Activated CD4-positive, alpha-beta memory T cell treated with anti-CD3 and anti-CD28 coated beads, Interleukin-2, amount 10 ng/mL, durations not matched to agents 7 days and 5 days (primary cell): ENCODE results near the gene TBC1D25. TPM values are rescaled to one million over a fixed set of nuclear protein-coding genes. Genes with fewer than 3 reads are reported as not detected.
"Not testable (repeated sequence)": the region's sequence is repeated elsewhere in the genome, so short reads cannot be mapped to it uniquely, and the experiment has no call there.

Experiments used
- CTCF ChIA-PET: fragments of 350-600 bp; sonication (Branson Sonifier 250); formaldehyde crosslinking; loops from one replicate; lab custom pipeline; 2021; ENCODE audit warnings: antibody characterized with exemption, inconsistent platforms; lab: Charles Lee
- POLR2A ChIA-PET: fragments of 350-600 bp; sonication (Branson Sonifier 250); formaldehyde crosslinking; loops from one replicate; lab custom pipeline; 2021; ENCODE audit warnings: antibody characterized with exemption; lab: Charles Lee
- DNase-seq: peaks from one replicate; pipeline ENCODE4 v3.0.0-alpha.2; 2020
- H3K27ac Mint-ChIP-seq: one replicate; pipeline ENCODE4 v1.8.0; 2021; ENCODE audit warnings: mild to moderate bottlenecking, mixed read lengths
- H3K27me3 Mint-ChIP-seq: one replicate; pipeline ENCODE4 v1.8.0; 2021; ENCODE audit warnings: mixed read lengths
- H3K36me3 Mint-ChIP-seq: one replicate; pipeline ENCODE4 v1.8.0; 2021; ENCODE audit warnings: low read depth, mixed read lengths
- H3K4me1 Mint-ChIP-seq: one replicate; pipeline ENCODE4 v1.8.0; 2021; ENCODE audit warnings: mixed read lengths
- H3K4me3 Mint-ChIP-seq: one replicate; pipeline ENCODE4 v1.8.0; 2021; ENCODE audit warnings: mild to moderate bottlenecking, mixed read lengths
- H3K9me3 Mint-ChIP-seq: one replicate; pipeline ENCODE4 v1.8.0; 2021; ENCODE audit warnings: mixed read lengths
- total RNA-seq, 2 experiments: library from RNA; stranded (reverse); gene quantifications; one replicate each; pipeline ENCODE4 v1.2.3, GENCODE V29; 2021

Gene TBC1D25
- total RNA-seq, 2 experiments from 2014 or later: 21.7 to 22.3 TPM

DNA sequence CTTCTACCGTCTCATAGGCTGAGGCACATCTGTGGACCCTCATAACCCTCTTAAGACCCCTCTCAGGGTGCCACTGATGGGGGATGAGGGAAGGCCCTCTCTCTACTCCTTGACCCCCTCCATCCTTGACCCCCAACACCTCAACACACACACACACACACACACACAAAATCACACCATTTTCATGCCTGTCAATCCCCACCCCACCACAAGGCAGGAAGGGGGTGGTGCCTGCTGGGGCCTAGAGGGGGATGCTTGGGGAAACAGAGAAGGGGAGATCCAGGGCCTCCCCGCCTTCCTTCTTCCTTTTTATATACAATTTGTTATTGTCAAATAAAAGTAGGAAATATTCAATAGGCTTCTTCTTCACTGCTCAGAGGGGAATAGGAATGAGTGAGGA, 19.1 kb upstream of the TBC1D25 start:
- H3K4me3 Mint-ChIP-seq: peak overlapping the region; percentile 91
- POLR2A ChIA-PET: interaction anchor here (1.0 to 2.8 kb wide), 7 partner anchors 11 to 419 kb away, joined by 3 to 18 read pairs (median 8); partner anchors contain the start of genes FTSJ1, PORCN and RBM3
- no peaks in the 10 kb centered on the region for H3K27me3 Mint-ChIP-seq
- peak overlapping the region; percentile 99 for H3K27ac Mint-ChIP-seq
- CTCF ChIA-PET: interaction anchor here (1.0 kb wide), 1 partner anchor 19 kb away, joined by 3 read pairs; the partner anchor contains the start of gene TBC1D25
- H3K9me3 Mint-ChIP-seq: no peaks in the 10 kb centered on the region
- H3K4me1 Mint-ChIP-seq: peaks cover 39% of the 10 kb centered on the region
- DNase-seq: no peak
- H3K36me3 Mint-ChIP-seq: peaks cover 46% of the 10 kb centered on the region

DNA sequence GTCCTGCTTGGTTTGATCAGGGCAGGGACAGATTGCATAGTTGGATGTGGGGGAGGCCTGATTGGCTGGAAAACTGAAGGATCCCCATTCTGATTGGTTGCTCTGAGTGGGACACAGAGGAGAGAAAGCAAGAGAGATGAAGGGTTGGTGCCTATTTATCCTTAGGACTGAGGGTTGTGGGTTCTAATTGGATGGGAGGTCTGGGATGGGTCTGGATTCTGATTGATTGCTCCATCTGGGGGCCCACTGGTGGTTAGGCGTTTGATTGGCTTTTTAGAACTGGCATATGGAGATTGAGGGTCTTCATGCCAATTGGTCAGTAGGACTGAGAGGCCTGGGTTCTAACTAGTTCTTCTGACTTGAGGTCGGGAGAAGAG, 18.6 kb upstream of the TBC1D25 start:
- POLR2A ChIA-PET: interaction anchor here (0.5 to 2.8 kb wide), 10 partner anchors 9 to 419 kb away, joined by 3 to 33 read pairs (median 7); partner anchors contain the start of genes FTSJ1, PORCN, RBM3 and TBC1D25
- CTCF ChIA-PET: interaction anchor here (1.5 kb wide), 1 partner anchor 53 kb away, joined by 3 read pairs; the partner anchor contains the start of gene RBM3
- H3K27ac Mint-ChIP-seq: peak overlapping the region; percentile 99
- H3K4me1 Mint-ChIP-seq: peaks cover 42% of the 10 kb centered on the region
- peak overlapping the region; percentile 91 for H3K4me3 Mint-ChIP-seq
- DNase-seq: peak; percentile 37
- no peaks in the 10 kb centered on the region for H3K9me3 Mint-ChIP-seq
- H3K27me3 Mint-ChIP-seq: no peaks in the 10 kb centered on the region
- H3K36me3 Mint-ChIP-seq: peaks cover 46% of the 10 kb centered on the region

DNA sequence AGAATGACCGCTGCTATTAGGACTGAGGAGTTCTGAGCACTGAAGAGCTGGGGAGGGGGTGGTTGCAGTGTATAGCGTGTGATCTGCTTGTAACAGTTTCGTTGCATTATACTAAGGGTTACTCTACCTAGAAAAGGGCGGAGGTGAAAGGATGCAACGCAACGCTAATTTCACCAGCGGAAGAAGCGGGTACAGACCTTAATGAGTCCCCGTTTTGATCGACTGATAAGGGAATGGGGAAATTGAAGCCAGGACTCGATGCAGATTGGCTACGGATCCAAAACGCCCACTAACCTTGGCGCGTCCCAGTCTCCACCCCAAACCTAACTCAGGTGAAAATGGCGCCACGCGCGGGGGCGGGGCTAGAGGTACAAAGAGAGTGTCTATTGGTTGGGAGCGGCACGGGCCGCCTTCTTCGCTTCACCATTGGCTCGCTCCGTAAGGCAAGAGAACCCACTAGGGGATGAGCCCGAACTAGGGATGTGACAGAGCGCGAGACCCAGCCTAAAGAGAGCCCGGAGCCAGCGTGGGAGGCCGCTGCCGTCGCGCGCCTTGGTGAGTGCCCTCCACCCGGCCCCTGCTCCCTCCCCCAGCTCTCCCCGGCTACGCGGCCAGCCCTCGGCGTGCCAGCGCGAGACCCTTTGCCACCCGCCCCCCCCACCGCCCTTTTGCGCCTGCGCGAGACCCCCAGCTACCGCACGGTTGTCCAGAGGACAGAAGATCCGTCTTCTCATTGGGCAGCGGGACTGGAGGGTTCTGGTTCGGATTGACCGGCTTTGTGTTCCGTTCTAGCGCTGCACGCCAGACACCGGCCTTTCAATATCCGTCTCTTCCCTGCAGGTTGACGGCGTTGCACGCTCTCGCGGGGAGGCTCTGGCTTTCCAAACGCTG, 17.9 kb upstream of the TBC1D25 start, which contains the start of gene EBP:
Gene EBP (plus strand): TSS at position 456 of the 891 bp plus-strand sequence. CDS start 1,964 bp downstream, outside the sequence.
- H3K9me3 Mint-ChIP-seq: no peaks in the 10 kb centered on the region
- peak within 1 kb of the TSS; percentile 91 for H3K4me3 Mint-ChIP-seq
- peak within 1 kb of the TSS; percentile 99 for H3K27ac Mint-ChIP-seq
- H3K4me1 Mint-ChIP-seq: peaks cover 44% of the 10 kb centered on the region
- peaks cover 47% of the 10 kb centered on the region for H3K36me3 Mint-ChIP-seq
- CTCF ChIA-PET: interaction anchor here (1.4 to 1.5 kb wide), 2 partner anchors 18 to 53 kb away, joined by 3 to 7 read pairs; partner anchors contain the start of genes RBM3 and TBC1D25
- DNase-seq: peak; percentile 96
- POLR2A ChIA-PET: interaction anchor here (0.5 to 2.8 kb wide), 13 partner anchors 8 to 418 kb away, joined by 3 to 33 read pairs (median 8); partner anchors contain the start of genes FTSJ1, PORCN, RBM3 and TBC1D25
- H3K27me3 Mint-ChIP-seq: no peaks in the 10 kb centered on the region

DNA sequence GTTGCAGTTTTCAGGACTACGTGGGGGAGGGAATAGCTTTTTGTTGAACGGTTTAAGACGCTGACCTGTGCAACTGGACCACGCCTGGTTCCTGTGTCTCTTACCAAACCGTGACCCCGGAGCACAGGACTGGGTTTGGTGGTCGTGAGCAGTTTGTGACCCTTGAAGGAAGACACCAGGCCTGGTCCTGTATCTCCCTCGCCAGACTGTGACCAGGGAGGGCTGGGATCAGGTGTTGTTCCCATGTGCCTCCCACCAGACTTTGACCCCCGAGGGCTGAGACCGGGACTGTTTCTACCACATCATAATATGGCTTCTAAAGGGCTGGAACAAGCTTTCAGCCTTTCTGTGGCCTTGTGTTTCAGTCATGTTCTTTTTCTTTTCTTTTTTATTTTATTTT, 17.2 kb upstream of the TBC1D25 start:
- Mint-ChIP-seq H3K36me3 (peaks cover 47% of the 10 kb centered on the region), H3K4me1 (peaks cover 40% of the 10 kb centered on the region), H3K27ac (peak overlapping the region; percentile 99), H3K9me3 (no peaks in the 10 kb centered on the region), H3K27me3 (no peaks in the 10 kb centered on the region), H3K4me3 (peak overlapping the region; percentile 91)
- no peak for DNase-seq
- ChIA-PET POLR2A (interaction anchor here (0.6 to 2.8 kb wide), 10 partner anchors 9 to 56 kb away, joined by 3 to 33 read pairs (median 10); partner anchors contain the start of genes FTSJ1, PORCN, RBM3 and TBC1D25), CTCF (interaction anchor here (1.4 to 1.5 kb wide), 2 partner anchors 17 to 52 kb away, joined by 3 to 7 read pairs; partner anchors contain the start of genes RBM3 and TBC1D25)

DNA sequence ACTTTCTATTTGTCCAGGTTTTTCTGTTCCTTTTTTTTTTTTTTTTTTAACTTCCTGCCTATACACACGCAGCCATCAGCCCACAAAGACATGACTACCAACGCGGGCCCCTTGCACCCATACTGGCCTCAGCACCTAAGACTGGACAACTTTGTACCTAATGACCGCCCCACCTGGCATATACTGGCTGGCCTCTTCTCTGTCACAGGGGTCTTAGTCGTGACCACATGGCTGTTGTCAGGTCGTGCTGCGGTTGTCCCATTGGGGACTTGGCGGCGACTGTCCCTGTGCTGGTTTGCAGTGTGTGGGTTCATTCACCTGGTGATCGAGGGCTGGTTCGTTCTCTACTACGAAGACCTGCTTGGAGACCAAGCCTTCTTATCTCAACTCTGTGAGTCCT, 15.8 kb upstream of the TBC1D25 start:
- H3K36me3 Mint-ChIP-seq: peaks cover 59% of the 10 kb centered on the region

DNA sequence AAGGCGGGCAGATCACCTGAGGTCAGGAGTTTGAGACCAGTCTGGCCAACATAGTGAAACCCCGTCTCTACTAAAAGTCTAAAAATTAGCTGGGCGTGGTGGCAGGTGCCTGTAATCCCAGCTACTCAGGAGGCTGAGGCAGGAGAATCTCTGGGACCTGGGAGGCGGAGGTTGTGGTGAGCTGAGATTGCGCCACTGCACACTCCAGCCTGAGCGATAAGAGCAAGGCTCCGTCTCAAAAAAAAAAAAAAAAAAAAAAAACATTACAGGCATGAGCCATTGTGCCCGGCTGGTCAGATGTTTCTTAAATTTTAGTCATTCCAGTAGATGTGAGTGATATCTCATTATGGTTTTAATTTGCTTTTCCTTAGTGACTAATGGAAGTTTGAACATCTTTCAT, 13.7 kb upstream of the TBC1D25 start:
- H3K27me3 Mint-ChIP-seq, H3K27ac Mint-ChIP-seq, H3K9me3 Mint-ChIP-seq, CTCF ChIA-PET, DNase-seq: not testable (repeated sequence)
- H3K36me3 Mint-ChIP-seq: peaks cover 66% of the 10 kb centered on the region
- POLR2A ChIA-PET: interaction anchor here (0.9 to 1.5 kb wide), 2 partner anchors 13 to 49 kb away, joined by 3 to 6 read pairs; partner anchors contain the start of gene RBM3
- peak overlapping the region; percentile 53 for H3K4me3 Mint-ChIP-seq
- peaks cover 43% of the 10 kb centered on the region for H3K4me1 Mint-ChIP-seq

More for the DNA sequence above, 15.8 kb upstream of the TBC1D25 start:
- POLR2A ChIA-PET: interaction anchor here (2.3 kb wide), 1 partner anchor 53 kb away, joined by 8 read pairs; no protein-coding TSS in a partner anchor
- Mint-ChIP-seq H3K27ac (peak overlapping the region; percentile 44), H3K27me3 (no peaks in the 10 kb centered on the region), H3K9me3 (no peaks in the 10 kb centered on the region), H3K4me1 (peaks cover 52% of the 10 kb centered on the region), H3K4me3 (peak overlapping the region; percentile 91)
- DNase-seq: no peak
- CTCF ChIA-PET: no interaction called here

DNA sequence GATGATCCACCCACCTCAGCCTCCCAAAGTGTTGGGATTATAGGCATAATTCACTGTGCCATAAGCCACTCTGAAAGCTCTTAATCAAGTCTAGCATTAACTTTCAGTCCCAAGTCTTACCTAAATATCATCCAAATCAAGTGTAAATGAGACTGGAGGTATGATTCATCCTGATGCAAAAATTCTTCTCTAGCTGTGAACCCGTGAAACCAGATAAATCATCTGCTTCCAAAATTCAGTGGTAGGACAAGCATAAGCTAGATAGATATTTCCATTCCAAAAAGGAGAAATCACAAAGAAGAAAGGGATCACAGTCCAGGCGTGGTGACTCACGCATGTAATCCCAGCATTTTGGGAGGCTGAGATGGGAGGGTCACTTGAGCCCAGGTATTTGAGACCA, 8.8 kb upstream of the TBC1D25 start:
- POLR2A ChIA-PET: interaction anchor here (1.0 to 3.8 kb wide), 5 partner anchors 8 to 44 kb away, joined by 5 to 18 read pairs (median 16); partner anchors contain the start of genes EBP, RBM3 and TBC1D25
- H3K27me3 Mint-ChIP-seq: no peaks in the 10 kb centered on the region
- no peak overlapping the region for H3K4me3 Mint-ChIP-seq
- no peak for DNase-seq
- H3K9me3 Mint-ChIP-seq: no peaks in the 10 kb centered on the region
- CTCF ChIA-PET: no interaction called here
- peak overlapping the region; percentile 97 for H3K27ac Mint-ChIP-seq
- peaks cover 57% of the 10 kb centered on the region for H3K4me1 Mint-ChIP-seq
- H3K36me3 Mint-ChIP-seq: peaks cover 65% of the 10 kb centered on the region

DNA sequence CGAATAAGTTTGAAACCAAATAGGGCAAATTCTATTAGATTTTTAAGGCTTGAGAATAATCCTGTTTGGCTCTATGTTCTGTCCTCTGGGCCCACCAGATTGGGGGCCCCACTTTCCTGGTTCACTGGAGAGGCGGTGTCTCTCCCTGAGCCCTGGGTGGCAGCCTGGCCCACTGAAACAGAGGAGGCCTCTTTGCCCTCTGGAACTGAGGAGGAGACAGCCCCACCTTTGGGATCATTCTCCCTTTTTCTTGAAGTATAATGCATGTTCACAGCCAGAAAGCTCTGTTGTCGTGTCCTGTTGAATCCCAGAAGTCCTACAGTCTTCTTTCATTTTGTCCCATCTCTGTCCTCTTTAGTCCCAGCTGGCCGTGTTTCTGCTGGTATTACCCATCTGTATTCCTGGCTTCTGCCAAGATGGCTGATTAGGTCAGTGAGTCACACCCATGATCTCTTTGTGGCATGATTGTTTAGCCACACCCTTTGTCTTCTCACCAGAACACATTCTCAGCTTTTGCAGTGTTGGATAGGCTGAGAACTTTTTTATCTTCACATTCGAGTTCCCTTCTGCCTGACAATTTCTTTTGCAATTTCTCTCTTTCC, 8.1 kb upstream of the TBC1D25 start:
- H3K36me3 Mint-ChIP-seq: peaks cover 58% of the 10 kb centered on the region
- no peaks in the 10 kb centered on the region for H3K9me3 Mint-ChIP-seq
- H3K4me1 Mint-ChIP-seq: peaks cover 51% of the 10 kb centered on the region
- peak overlapping the region; percentile 14 for H3K4me3 Mint-ChIP-seq
- CTCF ChIA-PET: interaction anchor here (1.2 kb wide), 1 partner anchor 9 kb away, joined by 3 read pairs; no protein-coding TSS in a partner anchor
- peak overlapping the region; percentile 97 for H3K27ac Mint-ChIP-seq
- no peak for DNase-seq
- H3K27me3 Mint-ChIP-seq: no peaks in the 10 kb centered on the region
- POLR2A ChIA-PET: interaction anchor here (1.2 to 3.8 kb wide), 6 partner anchors 9 to 43 kb away, joined by 3 to 18 read pairs (median 10); partner anchors contain the start of genes EBP, RBM3 and TBC1D25

DNA sequence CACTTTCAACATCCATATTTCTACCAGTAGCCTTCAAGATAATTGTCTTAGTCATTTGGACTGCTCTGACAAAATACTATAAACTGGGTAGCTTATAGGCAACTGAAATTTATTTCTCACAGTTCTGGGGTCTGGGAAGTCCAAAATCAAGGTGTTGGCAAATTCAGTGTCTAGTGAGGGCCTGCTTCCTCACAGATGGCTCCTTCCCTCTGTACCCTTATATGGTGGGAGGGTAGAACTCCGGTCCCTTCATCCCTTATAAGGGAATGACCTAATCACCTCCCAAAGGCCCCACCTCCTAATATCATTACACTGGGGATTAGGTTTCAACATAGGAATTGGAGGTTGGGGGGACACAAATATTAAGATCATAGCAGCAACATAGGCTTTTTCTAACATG, 7.4 kb upstream of the TBC1D25 start:
- ChIA-PET CTCF (interaction anchor here (1.2 kb wide), 1 partner anchor 8 kb away, joined by 3 read pairs; no protein-coding TSS in a partner anchor), POLR2A (interaction anchor here (1.2 to 3.8 kb wide), 6 partner anchors 8 to 42 kb away, joined by 3 to 18 read pairs (median 10); partner anchors contain the start of genes EBP, RBM3 and TBC1D25)
- H3K36me3 Mint-ChIP-seq: peaks cover 54% of the 10 kb centered on the region
- H3K4me1 Mint-ChIP-seq: peaks cover 47% of the 10 kb centered on the region
- peak overlapping the region; percentile 97 for H3K27ac Mint-ChIP-seq
- H3K9me3 Mint-ChIP-seq: no peaks in the 10 kb centered on the region
- no peak overlapping the region for H3K4me3 Mint-ChIP-seq
- no peaks in the 10 kb centered on the region for H3K27me3 Mint-ChIP-seq
- no peak for DNase-seq

DNA sequence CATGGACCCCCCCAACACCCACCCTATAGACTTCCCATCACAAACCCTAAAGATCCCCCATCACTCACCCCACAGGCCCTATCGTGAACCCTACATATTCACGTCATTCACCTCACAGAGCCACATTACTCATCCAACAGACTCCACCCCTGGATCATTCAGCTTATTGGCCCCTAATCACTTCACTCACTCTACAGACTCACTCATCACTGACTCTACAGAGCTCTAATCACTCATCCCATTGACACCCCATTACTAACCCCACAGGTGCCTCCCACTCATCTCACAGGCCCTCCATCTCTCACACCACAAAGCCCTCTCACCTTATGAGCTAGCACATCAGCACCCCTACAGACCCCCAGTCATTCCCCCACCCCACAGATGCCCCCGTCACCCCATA, 6.3 kb upstream of the TBC1D25 start:
- Mint-ChIP-seq H3K4me1 (peaks cover 40% of the 10 kb centered on the region), H3K27me3 (no peaks in the 10 kb centered on the region), H3K4me3 (no peak overlapping the region), H3K9me3 (no peaks in the 10 kb centered on the region), H3K27ac (peak overlapping the region; percentile 16), H3K36me3 (peaks cover 46% of the 10 kb centered on the region)
- DNase-seq: no peak
- ChIA-PET CTCF (no interaction called here), POLR2A (interaction anchor here (2.6 kb wide), 1 partner anchor 41 kb away, joined by 16 read pairs; the partner anchor contains the start of gene RBM3)

DNA sequence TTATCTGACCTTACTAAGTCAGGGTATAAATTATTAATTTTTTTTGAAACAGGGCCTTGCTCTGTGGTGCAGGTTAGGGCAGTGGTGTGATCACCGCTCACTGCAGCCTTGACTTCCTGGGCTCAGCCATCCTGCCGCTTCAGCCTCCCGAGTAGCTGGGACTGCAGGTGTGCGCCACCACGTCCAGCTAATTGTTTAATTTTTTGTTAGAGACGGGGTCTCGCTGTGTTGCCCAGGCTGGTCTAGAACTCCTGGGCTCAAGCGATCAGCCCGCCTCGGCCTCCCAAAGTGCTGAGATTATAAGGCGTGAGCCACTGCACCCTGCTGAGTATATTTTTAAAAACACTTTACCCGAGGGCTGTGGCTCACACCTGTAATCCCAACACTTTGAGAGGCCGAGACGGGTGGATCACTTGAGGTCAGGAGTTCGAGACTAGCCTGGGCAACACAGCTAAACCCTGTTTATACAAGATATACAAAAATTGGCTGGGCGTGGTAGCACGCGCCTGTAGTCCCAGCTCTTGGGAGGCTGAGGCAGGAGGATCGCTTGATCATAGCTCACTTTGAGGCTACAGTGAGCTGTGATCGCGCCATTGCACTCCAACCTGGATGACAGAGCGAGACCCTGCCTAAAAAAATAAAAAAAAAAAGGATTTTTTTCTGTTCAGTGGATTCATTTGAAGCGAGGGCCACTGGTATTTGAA, 721 bp upstream of the TBC1D25 start:
- Mint-ChIP-seq H3K4me3 (peak overlapping the region; percentile 93), H3K27me3 (no peaks in the 10 kb centered on the region), H3K4me1 (peaks cover 30% of the 10 kb centered on the region), H3K9me3 (no peaks in the 10 kb centered on the region), H3K27ac (peak overlapping the region; percentile 95), H3K36me3 (peaks cover 27% of the 10 kb centered on the region)
- CTCF ChIA-PET: interaction anchor here (0.6 to 3.4 kb wide), 14 partner anchors 11 to 420 kb away, joined by 3 to 18 read pairs (median 6); partner anchors contain the start of genes EBP, FTSJ1, RBM3 and SLC38A5
- POLR2A ChIA-PET: interaction anchor here (0.7 to 4.9 kb wide), 12 partner anchors 8 to 198 kb away, joined by 3 to 50 read pairs (median 4); partner anchors contain the start of genes EBP, FTSJ1 and RBM3
- DNase-seq: no peak
